Fibroblast of mammary gland (primary cell): ENCODE data around the gene SEMA3B.

Experiments
- DNase-seq: peaks from one replicate; pipeline ENCODE4 v3.0.0-alpha.2; 2010; ENCODE audit warnings: low read depth
- H3K4me3 ChIP-seq: 2 replicates; pipeline ENCODE4 v1.5.1; 2011; ENCODE audit warnings: low read depth, mild to moderate bottlenecking, low read length, moderate library complexity; ENCODE audit not compliant: control insufficient read depth
- CTCF ChIP-seq: conservative IDR thresholded peaks from 2 replicates; pipeline ENCODE4 v1.5.1; 2011; ENCODE audit warnings: low read depth, low read length, inconsistent platforms; ENCODE audit not compliant: control insufficient read depth, insufficient read depth

SEMA3B gene

GRCh38 chr3:50237754-50238548 lies 31.0 kb upstream of the SEMA3B start:
- no peak for TF ChIP-seq CTCF
- DNase-seq = peak; percentile 78
- peak overlapping the region; percentile 90 for H3K4me3 ChIP-seq

- peak; percentile 47 for DNase-seq
- TF ChIP-seq CTCF = no peak
- H3K4me3 ChIP-seq = peak overlapping the region; percentile 90
Observed at GRCh38 chr3:50238549-50239026, 30.4 kb upstream of the SEMA3B start.

- no peak for DNase-seq
- H3K4me3 ChIP-seq = no peak overlapping the region
- no peak for TF ChIP-seq CTCF
Observed at GRCh38 chr3:50239649-50240048, 29.3 kb upstream of the SEMA3B start.

GRCh38 chr3:50241163-50241562 lies 27.8 kb upstream of the SEMA3B start:
- no peak for TF ChIP-seq CTCF
- DNase-seq = no peak
- no peak overlapping the region for H3K4me3 ChIP-seq

GRCh38 chr3:50241713-50242380 lies 27.1 kb upstream of the SEMA3B start:
- H3K4me3 ChIP-seq = no peak overlapping the region
- TF ChIP-seq CTCF = no peak
- no peak for DNase-seq

- no peak overlapping the region for H3K4me3 ChIP-seq
- no peak for DNase-seq
- no peak for TF ChIP-seq CTCF
Observed at GRCh38 chr3:50242381-50242770, 26.6 kb upstream of the SEMA3B start.
